NCI-H510A treated with DMSO at 0.1 percent for 48 hours (cell line): ENCODE results near the gene HSPA12A.

Experiments
- DNase-seq: peaks from one replicate; lab custom pipeline; 2025; lab: John Stamatoyannopoulos, UW

Gene HSPA12A

GRCh38 chr10:116741391-116742351, 695 bp downstream of the HSPA12A start:
- DNase-seq, result no peak

GRCh38 chr10:116740971-116741370, 1.4 kb downstream of the HSPA12A start:
- no peak for DNase-seq

GRCh38 chr10:116738339-116738738, 4.0 kb downstream of the HSPA12A start:
- DNase-seq, result no peak

- no peak for DNase-seq
Measured at GRCh38 chr10:116737627-116738327, 4.6 kb downstream of the HSPA12A start.

- no peak for DNase-seq
Measured at GRCh38 chr10:116733566-116733965, 8.8 kb downstream of the HSPA12A start.

- no peak for DNase-seq
Measured at GRCh38 chr10:116732573-116732972, 9.8 kb downstream of the HSPA12A start.

GRCh38 chr10:116730464-116731260, 11.7 kb downstream of the HSPA12A start:
- DNase-seq, result no peak

- DNase-seq, result no peak
Measured at GRCh38 chr10:116729243-116729642, 13.1 kb downstream of the HSPA12A start.

GRCh38 chr10:116728526-116729096, 13.8 kb downstream of the HSPA12A start:
- DNase-seq, result no peak

- DNase-seq, result no peak
Measured at GRCh38 chr10:116723428-116724281, 18.7 kb downstream of the HSPA12A start.

- DNase-seq, result no peak
Measured at GRCh38 chr10:116722736-116723427, 19.5 kb downstream of the HSPA12A start.

- no peak for DNase-seq
Measured at GRCh38 chr10:116721547-116722392, 20.6 kb downstream of the HSPA12A start.

- no peak for DNase-seq
Measured at GRCh38 chr10:116720668-116721546, 21.5 kb downstream of the HSPA12A start.

- no peak for DNase-seq
Measured at GRCh38 chr10:116720241-116720643, 22.1 kb downstream of the HSPA12A start.

- DNase-seq, result no peak
Measured at GRCh38 chr10:116719804-116720203, 22.6 kb downstream of the HSPA12A start.

- DNase-seq, result no peak
Measured at GRCh38 chr10:116718058-116718457, 24.3 kb downstream of the HSPA12A start.

GRCh38 chr10:116716381-116716780, 26.0 kb downstream of the HSPA12A start:
- no peak for DNase-seq

- no peak for DNase-seq
Measured at GRCh38 chr10:116715839-116716377, 26.5 kb downstream of the HSPA12A start.
